GM21423 (cell line): ENCODE measurements around the gene IL34.
A peak's percentile ranks its signal among the peaks of the same experiment; 100 is the strongest.

Source experiments
- ATAC-seq: cut with Tn5 transposase; IDR thresholded peaks from one replicate; pipeline ENCODE4 v1.9.1; 2021; ENCODE audit warnings: mild to moderate bottlenecking, moderate library complexity; ENCODE audit not compliant: unreplicated experiment

Gene IL34

GRCh38 chr16:70687671-70688245 lies 41.4 kb downstream of the IL34 start:
- ATAC-seq = no peak

- ATAC-seq = no peak
Observed at GRCh38 chr16:70688246-70688742, 41.9 kb downstream of the IL34 start.

- ATAC-seq = no peak
Observed at GRCh38 chr16:70689035-70689969, 42.9 kb downstream of the IL34 start.

GRCh38 chr16:70689970-70690891 lies 43.9 kb downstream of the IL34 start:
- no peak for ATAC-seq

GRCh38 chr16:70691223-70692129 lies 45.1 kb downstream of the IL34 start:
- no peak for ATAC-seq

- no peak for ATAC-seq
Observed at GRCh38 chr16:70692130-70692872, 45.9 kb downstream of the IL34 start.

- ATAC-seq = no peak
Observed at GRCh38 chr16:70692873-70693671, 46.7 kb downstream of the IL34 start.

- ATAC-seq = no peak
Observed at GRCh38 chr16:70694088-70694867, 47.9 kb downstream of the IL34 start.

GRCh38 chr16:70694868-70695218 lies 48.5 kb downstream of the IL34 start:
- ATAC-seq = no peak

- ATAC-seq = peak; percentile 47
Observed at GRCh38 chr16:70695331-70696070, 49.1 kb downstream of the IL34 start.

GRCh38 chr16:70696355-70696754 lies 50.0 kb downstream of the IL34 start:
- no peak for ATAC-seq

GRCh38 chr16:70696952-70697593 lies 50.7 kb downstream of the IL34 start:
- ATAC-seq = no peak

- ATAC-seq = no peak
Observed at GRCh38 chr16:70697594-70698170, 51.3 kb downstream of the IL34 start.

- no peak for ATAC-seq
Observed at GRCh38 chr16:70698901-70699300, 52.5 kb downstream of the IL34 start.

GRCh38 chr16:70699696-70700095 lies 53.3 kb downstream of the IL34 start:
- no peak for ATAC-seq
